EL (cell line): ENCODE data around the gene ZNF775.
A peak's percentile ranks its signal among the peaks of the same experiment; 100 is the strongest.

Experiments used
- DNase-seq: peaks from one replicate; pipeline ENCODE4 v3.0.0-alpha.2; 2016

Gene ZNF775

DNA sequence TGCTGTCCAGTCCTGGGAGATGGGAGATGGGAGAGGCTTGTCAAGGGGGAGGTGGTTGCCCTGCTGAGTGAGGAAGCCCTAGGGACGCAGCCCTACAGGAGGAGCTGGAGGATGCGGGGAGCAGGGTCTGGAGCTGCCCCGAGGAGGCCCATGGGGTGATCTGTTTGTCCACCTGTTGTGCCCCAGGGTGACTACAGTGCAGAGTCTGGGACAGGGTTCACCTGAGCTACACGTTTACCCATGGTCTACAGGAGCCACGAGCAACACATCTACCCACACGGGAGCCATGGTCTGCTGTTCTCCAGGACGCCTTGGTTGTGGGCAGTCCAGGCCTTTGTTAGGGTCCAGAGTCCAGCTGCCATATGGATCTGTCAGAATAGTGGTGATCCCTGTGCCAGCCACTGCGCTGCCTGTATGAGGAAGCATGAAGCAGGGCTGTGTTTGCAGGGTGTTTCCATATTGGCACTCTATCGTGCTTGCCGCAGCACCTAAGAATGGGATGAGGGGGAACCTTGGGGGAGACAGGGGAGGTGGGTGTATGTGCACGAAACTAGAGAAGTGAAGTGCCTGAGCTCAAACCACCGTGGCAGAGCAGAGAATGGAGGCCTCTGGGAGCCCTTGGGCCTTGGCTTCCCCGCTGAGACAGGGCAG, 23.7 kb downstream of the ZNF775 start:
- DNase-seq = no peak

DNA sequence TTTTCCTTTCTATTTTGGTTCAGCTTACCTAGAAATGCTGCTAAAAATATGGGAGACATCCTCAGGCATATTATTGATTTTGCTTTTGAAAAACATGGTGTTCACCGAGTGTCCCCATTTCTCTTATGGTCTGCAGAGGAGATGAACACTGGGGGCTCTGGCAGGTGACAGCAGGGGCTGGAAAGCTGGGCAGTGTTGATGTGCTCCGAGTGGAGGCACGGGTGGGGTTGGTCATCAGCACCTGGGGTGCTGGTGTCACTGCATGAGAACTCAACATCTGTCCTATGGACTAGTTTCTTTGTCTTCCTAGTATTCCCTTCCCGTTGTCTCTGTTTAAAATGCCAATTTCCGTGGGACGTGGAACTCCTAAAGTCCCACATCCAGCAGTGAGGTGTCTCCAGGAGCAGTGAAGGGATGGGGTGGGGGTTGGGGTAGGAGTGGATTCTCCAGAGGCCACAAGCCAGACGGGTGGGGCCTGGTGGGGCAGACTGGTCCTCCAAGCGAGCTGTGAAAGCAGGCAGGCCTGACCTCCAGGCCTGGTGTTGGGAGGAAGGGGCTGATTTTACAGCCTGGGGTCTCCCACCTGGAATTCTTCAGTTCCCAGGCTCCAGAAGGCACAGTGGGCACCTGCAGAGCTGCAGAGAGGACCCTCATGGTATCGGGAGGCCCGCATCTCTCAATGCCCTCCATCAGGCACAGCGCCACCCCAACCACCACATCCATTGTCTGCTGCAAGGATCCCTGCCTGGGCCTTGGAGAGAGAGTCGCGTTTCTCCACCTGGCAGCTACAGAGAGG, 24.4 kb downstream of the ZNF775 start:
- no peak for DNase-seq

DNA sequence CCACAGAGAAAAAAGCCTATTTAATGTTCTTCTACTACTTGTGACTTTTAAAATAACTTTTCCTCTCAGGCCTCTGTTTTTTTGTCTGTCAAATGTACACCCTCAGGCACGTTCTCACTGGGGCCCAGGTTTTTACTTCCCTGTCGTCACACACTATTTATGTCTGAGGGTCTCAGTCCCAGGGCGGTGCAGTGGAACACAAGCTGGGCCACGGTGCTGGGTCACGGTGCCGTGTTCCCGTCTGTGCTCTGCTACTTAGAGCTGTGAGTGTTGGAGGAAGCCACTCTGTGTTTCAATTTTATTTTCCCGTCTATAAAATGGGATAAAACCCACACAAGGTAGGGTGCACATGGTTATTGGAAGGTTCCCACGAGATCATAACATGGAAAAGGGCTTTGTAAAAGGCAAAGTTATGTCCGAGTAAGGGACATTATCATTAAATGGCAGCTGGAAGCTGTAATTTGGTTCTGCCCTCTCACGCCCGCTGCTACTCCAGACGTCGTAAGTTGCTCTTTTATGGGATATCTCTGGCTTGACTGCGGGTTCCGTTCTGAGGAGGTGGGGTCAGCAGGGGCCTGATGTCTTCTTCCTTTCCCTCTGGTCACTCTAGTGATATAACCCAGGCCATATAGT, 25.2 kb downstream of the ZNF775 start:
- no peak for DNase-seq

DNA sequence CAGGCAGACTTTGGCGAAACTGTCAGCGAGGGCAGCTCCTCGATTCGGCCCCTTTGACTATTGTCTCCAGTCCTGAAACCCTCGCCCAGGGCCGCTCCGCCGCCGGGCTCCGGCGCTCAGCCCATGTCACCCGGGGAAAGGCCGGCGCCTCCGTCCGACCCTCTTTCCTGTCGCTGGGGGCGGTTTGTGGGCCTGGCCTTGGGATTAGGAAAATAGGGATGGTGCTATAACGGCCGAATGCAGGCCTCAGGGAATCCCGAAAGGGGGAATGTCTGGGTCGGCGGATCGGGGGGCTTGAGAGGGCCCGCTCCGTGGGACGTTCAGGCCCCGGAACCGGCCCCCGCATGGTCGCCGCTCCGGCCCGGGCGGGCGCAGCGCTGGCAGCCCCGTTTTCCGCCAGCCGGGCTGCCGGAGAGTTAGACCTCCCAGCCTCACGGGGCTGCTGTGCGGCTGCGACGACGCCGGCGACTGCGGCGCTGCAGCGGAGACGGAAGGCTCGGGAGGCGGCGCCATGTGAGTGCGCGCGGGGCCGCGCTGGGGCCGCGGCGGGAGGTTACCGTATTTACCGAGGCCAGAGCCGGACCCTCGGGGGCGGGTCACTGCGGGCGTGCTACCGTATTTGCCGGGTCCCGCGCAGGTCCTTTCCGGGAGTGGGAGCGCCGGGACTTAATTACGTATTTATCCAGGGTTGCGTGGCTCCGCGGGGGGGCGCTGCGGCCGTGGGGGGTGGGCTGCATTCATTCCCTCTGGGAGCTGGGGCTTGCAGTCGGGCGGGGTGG, 25.9 kb downstream of the ZNF775 start:
- DNase-seq = peak; percentile 80

DNA sequence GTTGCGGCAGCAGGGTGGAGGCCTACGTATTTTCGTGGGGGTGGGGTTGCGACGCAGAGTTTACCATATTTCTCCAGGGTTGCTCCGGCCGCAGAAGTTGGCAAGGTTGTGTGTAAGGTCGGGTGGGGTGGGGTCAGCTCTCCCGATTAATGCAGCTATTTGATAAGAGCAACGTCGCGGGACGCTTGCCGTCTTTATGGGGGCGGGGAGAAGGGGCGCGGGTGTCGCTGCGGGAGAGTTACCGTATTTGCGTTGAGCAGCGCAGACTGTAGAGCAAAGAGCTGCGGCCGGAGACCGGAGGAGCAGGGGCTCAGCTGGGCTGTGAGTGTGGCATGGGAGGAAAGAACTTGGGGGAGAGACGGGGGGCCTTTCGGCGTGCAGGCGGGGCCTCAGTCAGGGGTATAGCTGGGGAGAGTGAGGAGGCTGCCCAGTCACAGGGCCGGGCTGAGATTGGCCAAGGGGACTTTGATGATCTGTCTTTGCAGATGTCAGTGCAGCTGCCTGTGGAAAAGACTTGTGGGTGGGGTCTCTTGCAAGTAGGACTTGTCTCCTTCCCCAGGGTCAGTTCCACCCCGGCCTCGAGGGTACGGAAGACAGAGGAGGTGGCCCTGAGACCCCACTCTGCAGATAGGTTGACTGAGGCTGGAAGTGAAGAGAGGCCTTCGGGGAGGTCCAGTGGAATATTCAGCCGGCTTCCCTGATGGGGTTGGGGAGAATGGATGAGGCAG, 26.6 kb downstream of the ZNF775 start:
- DNase-seq = no peak

DNA sequence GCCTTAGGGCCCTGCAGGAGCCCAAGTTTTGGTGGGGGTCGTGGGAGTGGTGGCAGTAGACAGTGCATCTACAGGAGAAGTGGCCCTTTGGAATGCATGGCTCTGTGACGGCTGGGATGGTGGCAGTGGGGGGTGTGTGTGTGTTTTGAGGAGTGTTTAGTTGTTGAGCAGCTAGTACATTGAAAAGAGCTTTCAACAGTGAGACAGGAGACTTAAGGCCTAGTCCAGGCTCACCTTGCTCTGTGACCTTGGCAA, 27.1 kb downstream of the ZNF775 start:
- DNase-seq = no peak

DNA sequence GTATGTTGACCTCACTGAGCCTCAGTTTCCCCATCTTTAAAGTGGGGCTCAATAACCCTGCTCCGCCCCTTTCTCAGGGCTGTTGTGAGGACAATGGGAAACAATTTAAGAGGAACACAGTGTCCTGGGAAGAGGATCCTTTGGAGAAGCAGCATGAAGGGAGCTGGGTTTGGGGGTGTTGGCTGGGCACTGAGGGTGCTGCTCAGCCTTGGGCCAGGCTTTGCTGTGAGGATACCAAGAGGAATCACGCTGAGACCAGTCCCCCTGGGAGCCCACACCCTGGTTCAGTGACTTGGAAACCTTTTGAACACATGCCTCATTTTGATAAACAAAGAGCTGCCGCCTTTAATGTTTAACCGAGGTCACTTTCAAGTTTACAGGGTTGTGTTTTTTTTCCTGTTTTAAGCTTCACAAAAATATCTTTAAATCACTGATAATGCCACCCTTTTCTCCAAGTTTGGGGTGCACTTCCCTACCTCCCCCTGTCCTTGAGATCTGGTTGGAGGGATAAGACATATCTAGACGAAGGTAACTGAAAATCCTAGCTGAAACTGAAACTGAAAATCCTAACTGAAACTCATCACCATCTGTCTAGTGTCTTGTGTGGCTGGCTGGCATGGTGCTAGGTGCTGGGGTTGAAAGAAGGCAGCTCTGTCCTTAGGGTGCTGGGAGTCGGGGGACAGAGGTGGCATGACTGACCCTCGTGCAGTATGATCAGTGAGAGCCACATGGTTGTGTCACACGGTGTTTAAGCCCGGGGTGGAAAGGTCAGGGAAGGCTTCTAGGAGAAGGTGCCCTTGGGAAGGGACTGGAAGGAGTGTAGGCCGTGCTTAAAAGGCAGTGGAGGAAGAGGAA, 27.7 kb downstream of the ZNF775 start:
- no peak for DNase-seq

DNA sequence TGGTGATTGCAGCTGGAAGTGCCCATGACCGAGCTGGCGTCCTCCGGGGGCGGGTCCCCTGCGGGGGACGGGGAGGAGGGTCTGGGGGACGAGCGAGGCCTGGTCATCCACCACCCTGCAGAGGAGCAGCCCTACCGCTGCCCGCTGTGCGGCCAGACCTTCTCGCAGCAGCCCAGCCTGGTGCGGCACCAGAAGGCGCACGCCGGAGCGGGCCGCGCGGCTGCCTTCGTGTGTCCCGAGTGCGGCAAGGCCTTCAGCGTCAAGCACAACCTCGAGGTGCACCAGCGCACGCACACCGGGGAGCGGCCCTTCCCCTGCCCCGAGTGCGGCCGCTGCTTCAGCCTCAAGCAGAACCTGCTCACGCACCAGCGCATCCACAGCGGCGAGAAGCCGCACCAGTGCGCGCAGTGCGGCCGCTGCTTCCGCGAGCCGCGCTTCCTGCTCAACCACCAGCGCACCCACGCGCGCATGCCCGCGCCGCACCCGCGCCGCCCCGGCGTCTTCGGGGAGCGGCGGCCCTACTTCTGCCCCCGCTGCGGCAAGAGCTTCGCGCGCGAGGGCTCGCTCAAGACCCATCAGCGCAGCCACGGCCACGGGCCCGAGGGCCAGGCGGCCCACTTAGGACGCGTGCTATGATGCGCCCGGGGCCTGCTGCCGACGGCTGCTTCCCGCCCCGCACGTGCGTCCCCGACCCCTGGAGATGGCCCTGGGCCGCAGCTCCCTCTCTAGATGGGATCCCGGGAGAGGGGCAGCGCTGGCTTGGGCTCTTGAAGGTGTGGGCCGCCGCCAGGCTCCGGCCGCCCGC, 28.7 kb downstream of the ZNF775 start:
- DNase-seq = no peak

DNA sequence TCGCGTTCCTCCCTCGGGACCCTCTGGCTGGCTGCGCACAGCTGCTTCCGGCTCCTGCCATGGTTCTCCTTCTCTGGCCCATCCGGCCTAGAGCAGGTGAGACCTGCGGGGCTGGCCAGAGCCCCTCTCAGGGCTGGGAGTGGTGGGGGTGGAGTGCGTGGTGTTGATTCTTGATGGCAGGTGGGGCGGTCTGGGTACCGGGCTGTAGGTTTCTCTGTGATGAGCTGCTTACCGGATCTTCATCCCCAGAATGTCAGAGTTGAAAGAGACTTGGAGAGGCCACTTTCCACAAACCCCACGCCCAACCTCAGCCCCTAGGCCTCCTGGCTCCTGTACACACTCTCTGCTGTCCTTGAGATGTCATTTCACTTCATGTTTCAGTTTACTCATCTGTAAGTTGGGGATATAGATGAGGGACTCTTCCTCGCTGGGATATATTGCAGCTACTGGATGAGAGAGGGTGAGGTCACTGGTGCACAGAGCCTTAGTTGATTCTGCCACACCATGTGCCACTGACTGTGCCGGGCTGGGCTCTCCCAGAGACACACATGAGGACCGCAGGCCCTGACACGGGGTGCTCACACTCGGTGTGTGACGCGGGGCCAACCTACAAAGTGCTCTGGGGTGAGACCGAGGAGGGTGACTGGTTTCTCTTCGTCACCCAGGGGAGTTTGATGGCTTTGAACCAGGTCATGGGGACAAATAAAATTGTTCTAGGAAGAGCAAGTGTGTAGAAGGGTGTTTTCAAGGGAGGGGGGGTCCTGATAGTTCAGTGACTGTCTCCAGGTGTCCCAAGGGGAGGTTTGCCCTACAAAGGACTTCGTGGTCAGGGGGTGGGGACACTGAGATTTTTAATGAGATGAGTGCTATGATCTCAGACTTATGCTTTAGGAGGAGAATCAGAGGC, 29.5 kb downstream of the ZNF775 start:
- no peak for DNase-seq

DNA sequence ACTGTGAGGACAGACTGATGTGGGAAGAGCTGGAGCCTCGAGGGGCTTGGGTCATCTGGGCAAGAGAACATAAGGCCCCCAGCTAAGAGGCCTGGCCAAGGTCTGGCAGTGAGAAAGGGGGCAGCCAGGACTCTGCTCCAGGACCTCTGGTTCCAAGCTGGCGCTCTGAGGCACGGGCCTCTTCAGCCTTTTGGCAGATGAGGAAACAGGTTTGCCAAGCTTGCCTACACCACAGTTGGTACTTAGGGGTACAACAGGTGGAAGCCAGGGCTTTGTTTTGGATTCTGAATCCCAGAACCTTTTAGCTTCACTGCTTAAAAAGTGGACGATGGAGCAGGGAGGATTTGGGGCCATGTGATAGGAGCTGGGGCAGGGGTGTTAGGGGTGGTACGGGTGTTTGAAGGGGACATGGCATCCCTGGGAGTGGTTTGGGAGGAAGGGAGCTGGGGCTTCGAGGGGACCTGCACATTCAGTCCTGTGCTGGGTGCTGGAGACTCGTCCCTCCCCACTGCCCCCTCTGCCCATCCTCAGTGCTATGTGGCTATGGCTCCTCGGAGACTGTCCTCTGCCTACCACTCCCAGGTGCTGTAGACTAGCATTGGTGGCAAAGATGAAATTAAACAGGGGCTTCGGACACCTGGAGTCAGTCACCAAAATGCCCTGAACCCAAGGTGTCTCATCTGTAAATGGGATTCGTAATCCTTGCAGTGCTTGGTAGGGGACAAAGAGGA, 30.3 kb downstream of the ZNF775 start:
- no peak for DNase-seq

DNA sequence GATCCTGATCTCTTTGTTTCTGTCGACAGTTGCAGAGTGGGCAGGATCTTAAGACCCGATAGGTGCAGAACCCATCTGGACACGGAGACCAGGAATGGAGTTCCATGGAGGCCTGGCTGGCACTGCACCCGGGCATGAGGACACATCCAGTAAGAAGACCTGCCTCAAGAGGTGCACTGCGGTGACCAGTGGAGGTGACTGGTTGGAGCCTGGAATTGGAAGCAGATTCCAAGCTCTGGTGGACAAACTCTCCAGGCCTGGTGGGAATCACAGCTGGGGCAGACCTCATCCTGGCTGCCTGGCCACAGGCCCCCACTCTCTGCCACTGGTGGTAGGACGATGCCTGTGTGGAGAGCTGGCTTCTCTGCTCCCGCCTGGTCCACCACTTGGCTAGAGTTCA, 31.0 kb downstream of the ZNF775 start:
- DNase-seq = no peak

DNA sequence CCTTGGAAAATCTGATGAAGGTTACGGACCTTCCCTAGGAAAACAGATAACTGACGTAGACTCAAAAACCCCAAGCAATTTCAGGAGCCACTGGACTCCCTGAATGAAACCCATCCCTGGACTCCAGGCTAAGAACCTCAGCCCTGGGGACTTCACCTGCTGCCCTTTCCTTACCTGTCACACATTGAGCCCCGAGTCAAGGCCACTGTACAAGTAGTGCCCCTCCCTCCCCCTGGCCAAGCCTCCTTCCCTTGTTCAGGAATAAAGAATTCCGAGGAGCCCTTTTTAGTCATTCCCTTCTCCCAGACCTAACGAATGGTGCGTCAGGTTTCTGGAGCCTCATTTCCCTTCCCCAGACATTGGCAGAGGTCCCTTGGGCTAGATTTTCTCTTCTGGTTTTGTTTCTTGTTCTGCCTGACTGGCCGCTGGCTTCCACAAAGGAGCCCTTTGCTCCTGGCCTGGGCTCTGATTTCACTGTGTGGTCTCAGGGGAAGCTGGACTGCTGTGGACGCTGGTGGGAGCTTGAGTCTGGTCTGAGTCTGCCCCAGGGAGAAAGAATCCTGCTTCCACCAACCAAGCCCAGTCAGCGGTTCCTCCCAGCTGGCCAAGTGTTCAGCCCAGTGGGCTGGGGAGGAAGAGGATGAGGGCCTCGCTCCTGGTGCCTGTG, 31.7 kb downstream of the ZNF775 start:
- DNase-seq = no peak

DNA sequence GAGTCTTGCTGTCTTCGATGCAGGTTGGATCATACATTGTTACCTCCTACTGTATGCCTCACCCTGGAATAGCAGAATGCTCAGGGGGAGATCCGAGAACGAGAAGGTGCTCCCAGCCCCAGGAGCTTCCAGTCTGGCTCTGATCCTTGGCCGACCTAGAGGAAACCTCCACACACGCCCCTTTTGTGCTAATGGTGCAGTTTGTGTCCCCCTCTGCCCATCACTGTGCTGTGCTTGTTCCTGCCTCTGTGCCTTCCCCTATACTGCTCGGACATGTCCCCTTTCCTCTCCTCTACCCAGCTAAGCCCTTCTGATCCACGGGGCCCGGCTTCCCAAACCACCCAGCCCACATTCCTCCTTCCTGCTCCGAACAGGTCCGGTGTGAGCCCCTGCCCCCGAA, 32.5 kb downstream of the ZNF775 start:
- DNase-seq = no peak

DNA sequence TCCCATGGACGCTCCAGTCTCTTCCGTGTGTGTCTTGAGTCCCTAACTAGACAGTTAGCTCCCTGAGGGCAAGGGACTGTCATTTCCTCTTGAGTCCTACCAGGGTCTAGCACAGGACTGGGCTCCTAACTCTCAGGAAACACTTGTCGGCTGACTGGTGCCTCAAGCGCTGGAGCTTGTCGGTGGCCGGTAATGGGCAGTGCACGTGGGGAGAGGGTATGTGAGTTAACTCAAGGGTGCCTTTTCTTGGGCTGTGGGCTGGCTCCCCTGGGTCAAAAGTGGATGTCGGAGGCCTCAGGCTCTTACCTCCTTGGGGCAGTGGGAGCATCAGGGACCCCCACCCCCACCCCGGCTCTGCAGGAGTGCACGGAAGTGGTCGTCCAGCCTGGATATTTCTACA, 32.9 kb downstream of the ZNF775 start:
- DNase-seq = no peak

DNA sequence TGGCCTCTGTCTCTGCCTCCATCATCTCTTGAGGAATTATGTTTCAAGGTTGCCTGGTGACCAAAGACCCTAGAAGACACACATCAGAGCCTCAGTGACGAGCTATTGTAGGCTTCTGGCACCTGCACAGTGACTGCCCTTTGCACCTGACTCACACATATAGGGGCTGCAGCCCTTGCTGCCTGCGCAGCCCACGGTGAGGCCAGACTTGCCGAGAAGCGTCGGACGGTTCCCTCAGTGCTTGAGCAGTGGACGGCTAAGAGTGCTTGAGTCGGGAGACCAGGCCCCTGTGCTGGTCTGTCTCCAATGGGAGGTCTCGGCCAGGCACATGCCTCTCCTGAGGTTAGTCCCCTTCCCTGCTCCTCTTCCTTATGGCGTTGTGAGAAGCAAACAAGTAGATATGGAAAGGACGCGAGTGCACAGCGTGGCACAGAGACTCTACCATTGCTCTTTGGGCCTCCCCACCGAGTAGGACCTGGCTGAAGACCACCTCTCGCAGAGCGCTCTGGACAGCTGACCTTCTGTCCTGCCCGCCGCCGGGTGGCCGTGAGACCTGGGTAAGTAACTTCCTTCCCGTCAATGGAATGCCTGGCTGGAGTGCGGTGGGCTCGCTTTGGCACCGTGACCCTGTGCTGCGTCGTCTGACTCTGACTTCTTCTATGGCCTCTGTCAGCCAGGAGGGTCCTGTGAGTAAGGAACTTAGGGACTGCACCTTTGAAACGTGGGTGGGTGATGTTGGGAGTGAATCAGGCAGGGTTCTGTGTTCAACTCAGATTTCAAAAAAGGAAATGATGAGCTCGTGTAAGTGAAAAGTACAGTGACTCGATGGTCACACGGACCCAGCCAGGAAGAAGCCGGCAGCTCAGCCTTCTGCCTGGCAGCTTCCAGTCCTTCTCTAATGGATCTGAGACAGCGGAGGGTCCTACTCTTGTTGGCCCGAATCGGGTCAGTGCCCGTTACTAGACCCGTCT, 33.7 kb downstream of the ZNF775 start:
- DNase-seq = no peak

DNA sequence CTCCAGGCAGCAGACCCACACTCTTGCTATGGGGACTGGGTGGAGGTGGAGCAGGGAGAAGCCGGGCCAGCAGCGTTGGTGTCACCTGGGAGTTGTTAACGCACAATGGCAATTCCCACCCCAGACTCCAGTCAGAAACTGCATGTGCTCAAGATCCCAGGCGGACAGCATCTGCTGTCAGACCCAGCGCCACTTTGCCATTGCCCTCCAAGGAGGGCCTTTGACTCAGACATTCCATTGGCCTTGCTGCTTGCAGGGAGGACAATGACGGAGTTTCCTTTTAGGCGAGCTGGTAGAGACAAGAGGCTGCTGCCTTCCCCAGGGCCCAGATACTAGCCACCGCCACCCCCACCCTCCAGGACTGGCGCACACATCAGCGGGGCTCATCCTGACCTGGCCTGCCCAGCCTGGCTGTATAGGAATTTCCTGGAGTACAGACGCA, 34.5 kb downstream of the ZNF775 start:
- peak; percentile 23 for DNase-seq
